OCI-LY1 (cell line): ENCODE results near the gene RASSF5.

Source experiments
- H2AFZ ChIP-seq: fragments of 200-600 bp; sonication (generic), shearing (Covaris generic); 2 replicates; pipeline ENCODE4 v1.6.0; 2014; ENCODE audit warnings: antibody characterized with exemption, mild to moderate bottlenecking, low read length
- H3F3A ChIP-seq: fragments of 200-600 bp; sonication (generic), shearing (Covaris generic); 2 replicates; pipeline ENCODE4 v1.6.0; 2014; ENCODE audit warnings: mild to moderate bottlenecking, antibody characterized with exemption, low read length, moderate library complexity; ENCODE audit not compliant: insufficient read depth
- H3K27ac ChIP-seq: fragments of 200-600 bp; sonication (generic); 2 replicates; pipeline ENCODE4 v1.5.1; 2014; ENCODE audit warnings: low read length, mixed run types, mild to moderate bottlenecking, low read depth; ENCODE audit not compliant: poor library complexity, severe bottlenecking
- H3K27me3 ChIP-seq: fragments of 200-600 bp; sonication (generic); 2 replicates; pipeline ENCODE4 v1.6.0; 2014; ENCODE audit warnings: antibody characterized with exemption, mild to moderate bottlenecking, low read length, moderate library complexity; ENCODE audit not compliant: insufficient read depth
- H3K36me3 ChIP-seq: fragments of 200-600 bp; sonication (generic); 2 replicates; pipeline ENCODE4 v1.6.1; 2014; ENCODE audit warnings: mild to moderate bottlenecking, antibody characterized with exemption, low read length, moderate library complexity, mixed read lengths; ENCODE audit not compliant: insufficient read depth
- H3K4me1 ChIP-seq: fragments of 200-600 bp; sonication (generic); 2 replicates; pipeline ENCODE4 v1.5.1; 2014; ENCODE audit warnings: mild to moderate bottlenecking, low read length, moderate library complexity; ENCODE audit not compliant: insufficient read depth, severe bottlenecking
- H3K4me2 ChIP-seq: fragments of 200-600 bp; sonication (generic), shearing (Covaris generic); 2 replicates; pipeline ENCODE4 v1.6.1; 2014; ENCODE audit warnings: low read length
- H3K4me3 ChIP-seq: fragments of 200-600 bp; sonication (generic); 2 replicates; pipeline ENCODE4 v1.5.1; 2014; ENCODE audit warnings: low read length, low read depth, mild to moderate bottlenecking, mixed read lengths; ENCODE audit not compliant: poor library complexity, severe bottlenecking
- H3K79me2 ChIP-seq: fragments of 200-600 bp; shearing (Covaris generic); 2 replicates; pipeline ENCODE4 v1.6.1; 2016; ENCODE audit warnings: mixed run types, low read length, mixed read lengths; ENCODE audit not compliant: insufficient read depth
- H3K9ac ChIP-seq: fragments of 200-600 bp; sonication (generic), shearing (Covaris generic); 2 replicates; pipeline ENCODE4 v1.6.1; 2014; ENCODE audit warnings: mild to moderate bottlenecking, low read length, mixed read lengths
- H3K9me2 ChIP-seq: fragments of 200-600 bp; sonication (generic), shearing (Covaris generic); 2 replicates; pipeline ENCODE4 v1.6.1; 2014; ENCODE audit warnings: low read depth, mild to moderate bottlenecking, low read length, mixed read lengths
- H3K9me3 ChIP-seq: fragments of 200-600 bp; shearing (Covaris generic); 2 replicates; pipeline ENCODE4 v1.6.1; 2014; ENCODE audit warnings: low read length, mixed read lengths
- H4K20me1 ChIP-seq: fragments of 200-600 bp; sonication (generic), shearing (Covaris generic); 2 replicates; pipeline ENCODE4 v1.6.0; 2016; ENCODE audit warnings: mild to moderate bottlenecking, low read length; ENCODE audit not compliant: insufficient read depth
- EZH2 ChIP-seq: fragments of 200-600 bp; sonication (generic), shearing (Covaris generic); IDR thresholded peaks from 2 replicates; pipeline ENCODE4 v1.8.0; 2017; ENCODE audit warnings: borderline replicate concordance, mixed run types, mild to moderate bottlenecking, antibody characterized with exemption, low read length, moderate library complexity, mixed read lengths
- TF ChIP-seq, protein P1 (sequence below): fragments of 200-600 bp; sonication (generic), shearing (Covaris generic); IDR thresholded peaks from 2 replicates; pipeline ENCODE4 v1.5.1; 2017; ENCODE audit warnings: mild to moderate bottlenecking, antibody characterized with exemption, low read length, moderate library complexity, mixed read lengths

RASSF5 gene

DNA sequence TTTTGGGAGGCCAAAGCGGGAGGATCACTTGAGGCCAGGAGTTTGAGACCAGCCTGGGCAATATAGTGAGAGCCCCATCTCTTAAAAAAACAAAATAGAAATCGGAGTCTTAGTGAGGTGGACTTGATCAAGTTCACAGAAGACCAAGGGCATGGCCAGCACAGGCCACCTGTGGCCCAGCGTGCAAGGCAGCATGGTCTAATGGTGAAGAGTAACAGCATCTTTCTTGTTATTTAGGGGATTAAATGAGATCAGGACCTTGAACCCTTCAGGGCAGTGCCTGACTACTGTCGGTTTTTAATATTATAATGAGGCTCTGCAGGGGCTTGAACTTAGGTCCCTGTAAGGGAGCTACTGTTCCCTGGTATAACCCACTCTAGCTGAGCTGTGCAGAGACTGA is 66.4 kb downstream of the RASSF5 start:
- H3K4me2 ChIP-seq = no peak overlapping the region
- H3K27me3 ChIP-seq = no peaks in the 10 kb centered on the region

GRCh38 chr1:206575165-206575893 is 68.0 kb downstream of the RASSF5 start:
- Histone ChIP-seq H3K4me1 (peaks cover 39% of the 10 kb centered on the region), H4K20me1 (no peaks in the 10 kb centered on the region), H3K4me3 (peak overlapping the region; percentile 1), H3K27ac (peak overlapping the region; percentile 75), H2AFZ (no peak overlapping the region), H3K27me3 (no peaks in the 10 kb centered on the region), H3K9me2 (no peaks in the 10 kb centered on the region), H3F3A (no peaks in the 10 kb centered on the region), H3K36me3 (peaks cover 14% of the 10 kb centered on the region; the same call in 1 of the 2 replicates), H3K79me2 (no peaks in the 10 kb centered on the region; the same call in 1 of the 2 replicates), H3K9ac (no peak overlapping the region; the same call in 1 of the 2 replicates), H3K4me2 (peak overlapping the region; percentile 22; the same call in 1 of the 2 replicates), H3K9me3 (no peaks in the 10 kb centered on the region)
- no peak for TF ChIP-seq EZH2

More for the DNA sequence above, 66.4 kb downstream of the RASSF5 start:
- Histone ChIP-seq H3K79me2 (no peaks in the 10 kb centered on the region; the same call in 1 of the 2 replicates), H3K36me3 (peaks cover 22% of the 10 kb centered on the region; the same call in 1 of the 2 replicates), H3K9ac (no peak overlapping the region), H4K20me1 (no peaks in the 10 kb centered on the region), H3K27ac (no peak overlapping the region), H3K9me3 (no peaks in the 10 kb centered on the region), H3K4me3 (no peak overlapping the region), H3K4me1 (peaks cover 27% of the 10 kb centered on the region), H3K9me2 (no peaks in the 10 kb centered on the region), H3F3A (no peaks in the 10 kb centered on the region), H2AFZ (no peak overlapping the region)
- TF ChIP-seq, protein P1, sequence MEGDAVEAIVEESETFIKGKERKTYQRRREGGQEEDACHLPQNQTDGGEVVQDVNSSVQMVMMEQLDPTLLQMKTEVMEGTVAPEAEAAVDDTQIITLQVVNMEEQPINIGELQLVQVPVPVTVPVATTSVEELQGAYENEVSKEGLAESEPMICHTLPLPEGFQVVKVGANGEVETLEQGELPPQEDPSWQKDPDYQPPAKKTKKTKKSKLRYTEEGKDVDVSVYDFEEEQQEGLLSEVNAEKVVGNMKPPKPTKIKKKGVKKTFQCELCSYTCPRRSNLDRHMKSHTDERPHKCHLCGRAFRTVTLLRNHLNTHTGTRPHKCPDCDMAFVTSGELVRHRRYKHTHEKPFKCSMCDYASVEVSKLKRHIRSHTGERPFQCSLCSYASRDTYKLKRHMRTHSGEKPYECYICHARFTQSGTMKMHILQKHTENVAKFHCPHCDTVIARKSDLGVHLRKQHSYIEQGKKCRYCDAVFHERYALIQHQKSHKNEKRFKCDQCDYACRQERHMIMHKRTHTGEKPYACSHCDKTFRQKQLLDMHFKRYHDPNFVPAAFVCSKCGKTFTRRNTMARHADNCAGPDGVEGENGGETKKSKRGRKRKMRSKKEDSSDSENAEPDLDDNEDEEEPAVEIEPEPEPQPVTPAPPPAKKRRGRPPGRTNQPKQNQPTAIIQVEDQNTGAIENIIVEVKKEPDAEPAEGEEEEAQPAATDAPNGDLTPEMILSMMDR = no peak
- TF ChIP-seq EZH2 = no peak

- H3K79me2 ChIP-seq = no peaks in the 10 kb centered on the region
- H2AFZ ChIP-seq = no peak overlapping the region
- no peaks in the 10 kb centered on the region for H3K9me2 ChIP-seq
- no peaks in the 10 kb centered on the region for H3K9me3 ChIP-seq
- no peaks in the 10 kb centered on the region for H3F3A ChIP-seq
- no peaks in the 10 kb centered on the region for H4K20me1 ChIP-seq
- peaks cover 16% of the 10 kb centered on the region; the same call in 1 of the 2 replicates for H3K36me3 ChIP-seq
- H3K4me1 ChIP-seq = peaks cover 45% of the 10 kb centered on the region
- H3K27me3 ChIP-seq = no peaks in the 10 kb centered on the region
- TF ChIP-seq, protein P1 = no peak
- no peak for TF ChIP-seq EZH2
- H3K4me3 ChIP-seq = no peak overlapping the region
- H3K4me2 ChIP-seq = no peak overlapping the region
- no peak overlapping the region; the same call in 1 of the 2 replicates for H3K9ac ChIP-seq
- peak overlapping the region; percentile 75 for H3K27ac ChIP-seq
Observed at GRCh38 chr1:206575894-206576737, 68.8 kb downstream of the RASSF5 start.
